HepG2 (cell line): ENCODE measurements around the gene ADCYAP1R1. TPM values are rescaled to one million over a fixed set of nuclear protein-coding genes. Genes with fewer than 3 reads are reported as not detected.

ENCODE experiments used
- ATAC-seq: fragments of 200-7000 bp; cut with Tn5 transposase; 3 replicates; pipeline ENCODE4 v1.9.1; 2020; ENCODE audit warnings: mild to moderate bottlenecking, moderate library complexity
- BruUV-seq: library from RNA; stranded (reverse); fragments of 400-500 nt; replicated peaks from 2 replicates; lab custom pipeline; 2021; lab: Mats Ljungman, UMichigan
- CTCF ChIA-PET: fragments of 300-600 bp; formaldehyde crosslinking; extraction: SDS; loops from one replicate; lab custom pipeline; 2021; ENCODE audit warnings: low total read pairs, inconsistent platforms, low intra/inter-chr PET ratio; lab: Yijun Ruan, JAX
- POLR2A ChIA-PET: fragments of 350-600 bp; sonication (Branson Sonifier 250); formaldehyde crosslinking; loops from one replicate; lab custom pipeline; 2020; ENCODE audit warnings: antibody characterized with exemption, inconsistent platforms; lab: Yijun Ruan, JAX
- DNase-seq: peaks from one replicate; pipeline ENCODE4 v3.0.0-alpha.2; 2015; ENCODE audit warnings: low spot score
- FAIRE-seq: peaks from 3 replicates; lab custom pipeline; 2011; peaks lifted over from hg19 to GRCh38; lab: Jason Lieb, UNC
- H2AFZ ChIP-seq: one replicate; pipeline ENCODE4 v1.6.1; 2011; ENCODE audit warnings: low read length, inconsistent platforms
- H3K27ac ChIP-seq: fragments of 300-600 bp; 3 replicates; pipeline ENCODE4 v1.8.0; 2011; ENCODE audit warnings: mixed run types, mild to moderate bottlenecking, mixed read lengths, low read length, inconsistent platforms; ENCODE audit not compliant: insufficient read depth; ENCODE audit errors: extremely low read length
- H3K27me3 ChIP-seq, 2 experiments: fragments of 200-600 bp in 1 of 2; 2 replicates in 1 of 2; 3 replicates in 1 of 2; pipeline versions ENCODE4 v1.6.0 to v1.8.0; 2011; ENCODE audit warnings: low read length in 2 of 2, mild to moderate bottlenecking in 2 of 2, moderate library complexity in 2 of 2, inconsistent platforms in 1 of 2; ENCODE audit not compliant: insufficient read depth in 2 of 2, control insufficient read depth in 1 of 2
- H3K36me3 ChIP-seq, 2 experiments: fragments of 200-600 bp in 1 of 2; replicated peaks in 1 of 2; 2 replicates in 1 of 2; 3 replicates in 1 of 2; pipeline versions ENCODE4 v1.5.1 to v1.8.0; 2011; ENCODE audit warnings: low read length in 2 of 2, inconsistent platforms in 1 of 2; ENCODE audit not compliant: insufficient read depth in 2 of 2, control insufficient read depth in 1 of 2
- H3K4me1 ChIP-seq: 2 replicates; pipeline ENCODE4 v1.5.1; 2012; ENCODE audit warnings: low read length, inconsistent platforms; ENCODE audit not compliant: insufficient read depth
- H3K4me2 ChIP-seq: 2 replicates; pipeline ENCODE4 v1.6.0; 2011; ENCODE audit warnings: low read depth, low read length, inconsistent platforms
- H3K4me3 ChIP-seq, 3 experiments: fragments of 200-600 bp in 1 of 3; sonication (generic), shearing (Covaris generic) in 1 of 3; replicated peaks in 1 of 3; 2 replicates each; pipeline ENCODE4 v1.5.1; 2011 to 2016; ENCODE audit warnings: low read length in 3 of 3, inconsistent platforms in 2 of 3, low read depth in 2 of 3, mild to moderate bottlenecking in 2 of 3, control low read depth in 1 of 3, mixed read lengths in 1 of 3; ENCODE audit not compliant: insufficient read depth in 1 of 3
- H3K79me2 ChIP-seq: one replicate; pipeline ENCODE4 v1.6.1; 2011; ENCODE audit warnings: low read length, inconsistent platforms; ENCODE audit not compliant: insufficient read depth
- H3K9ac ChIP-seq: 2 replicates; pipeline ENCODE4 v1.6.0; 2011; ENCODE audit warnings: mild to moderate bottlenecking, low read depth, low read length, inconsistent platforms; ENCODE audit not compliant: insufficient read depth
- H3K9me3 ChIP-seq: 2 replicates; pipeline ENCODE4 v1.5.1; 2012; ENCODE audit warnings: mild to moderate bottlenecking, low read length
- H4K20me1 ChIP-seq: 2 replicates; pipeline ENCODE4 v1.6.0; 2011; ENCODE audit warnings: inconsistent platforms, mild to moderate bottlenecking, low read length, moderate library complexity; ENCODE audit not compliant: insufficient read depth
- CCDC6 ChIP-seq: sonication (generic); formaldehyde crosslinking; IDR thresholded peaks from 2 replicates; pipeline ENCODE4 v1.8.1; 2022; ENCODE audit warnings: mild to moderate bottlenecking, missing genetic modification reagents, moderate library complexity
- CTCF ChIP-seq: sonication (generic); formaldehyde crosslinking; IDR thresholded peaks from 2 replicates; pipeline ENCODE4 v1.5.0; 2020; ENCODE audit warnings: mild to moderate bottlenecking, missing genetic modification reagents, moderate library complexity
- NKX3-1 ChIP-seq: sonication (generic); formaldehyde crosslinking; IDR thresholded peaks from 2 replicates; pipeline ENCODE4 v1.5.0; 2020; ENCODE audit warnings: missing genetic modification reagents
- RAD21 ChIP-seq: fragments of 450-650 bp; formaldehyde crosslinking; IDR thresholded peaks from 2 replicates; pipeline ENCODE4 v1.5.0; 2020; ENCODE audit warnings: mild to moderate bottlenecking
- SALL1 ChIP-seq: sonication (generic); formaldehyde crosslinking; IDR thresholded peaks from 2 replicates; pipeline ENCODE4 v1.8.0; 2022; ENCODE audit warnings: mild to moderate bottlenecking, missing genetic modification reagents
- SMC3 ChIP-seq: IDR thresholded peaks from 2 replicates; pipeline ENCODE4 v1.6.1; 2011; ENCODE audit warnings: low read length, improper control_type of control experiment
- STAG1 ChIP-seq: sonication (generic); formaldehyde crosslinking; IDR thresholded peaks from 2 replicates; pipeline ENCODE4 v1.4.0; 2020; ENCODE audit warnings: missing genetic modification reagents
- TRIM22 ChIP-seq: fragments of 450-650 bp; IDR thresholded peaks from 2 replicates; pipeline ENCODE4 v1.6.1; 2017
- XRCC5 ChIP-seq: fragments of 200-400 bp; formaldehyde crosslinking; optimal IDR thresholded peaks from 2 replicates; pipeline ENCODE3; 2017; ENCODE audit warnings: mild to moderate bottlenecking, low read length
- ZBTB20 ChIP-seq: sonication (generic); formaldehyde crosslinking; IDR thresholded peaks from 2 replicates; pipeline ENCODE4 v1.8.1; 2023; ENCODE audit warnings: missing genetic modification reagents, low read depth, mild to moderate bottlenecking, borderline replicate concordance
- ZBTB44 ChIP-seq: sonication (generic); formaldehyde crosslinking; IDR thresholded peaks from 2 replicates; pipeline ENCODE4 v1.4.0; 2020; ENCODE audit warnings: missing genetic modification reagents
- ZFAT ChIP-seq: sonication (generic); formaldehyde crosslinking; conservative IDR thresholded peaks from 2 replicates; pipeline ENCODE4 v1.8.1; 2023; ENCODE audit warnings: missing genetic modification reagents, inconsistent platforms
- ZNF501 ChIP-seq: sonication (generic); formaldehyde crosslinking; IDR thresholded peaks from 2 replicates; pipeline ENCODE4 v1.5.1; 2020; ENCODE audit warnings: mild to moderate bottlenecking, moderate library complexity, missing genetic modification reagents
- ZSCAN25 ChIP-seq: sonication (generic); formaldehyde crosslinking; IDR thresholded peaks from 2 replicates; pipeline ENCODE4 v1.8.0; 2022; ENCODE audit warnings: mild to moderate bottlenecking, missing genetic modification reagents
- WGBS: methylation state at CpG from one replicate; pipeline ENCODE4 v1.1.6; 2017; ENCODE audit warnings: low lambda C conversion rate; 5-methylcytosine and 5-hydroxymethylcytosine counted together
- in situ Hi-C: cut with HindIII; loops from 2 replicates; pipeline ENCODE4 v1.10.0; 2017; ENCODE audit warnings: low pct_unique_long_range_greater_than_20kb; ENCODE audit not compliant: extremely low pct_ligation_motif_present
- intact Hi-C: fragments of 100-400 bp; cut with micrococcal nuclease; formaldehyde crosslinking; loops from one replicate; pipeline ENCODE4 v1.10.0; 2022; ENCODE audit not compliant: unreplicated experiment
- polyA plus RNA-seq, 8 experiments: library from polyadenylated mRNA; depleted of rRNA in 3 of 8; stranded (reverse) in 7 of 8; unstranded in 1 of 8; fragments of >200 nt; fragmentation: Illumina TruSeq in 4 of 8; extraction: Trizol in 4 of 8; gene quantifications; 2 replicates each; pipeline versions ENCODE4 v1.2.1 to v1.2.3, GENCODE V29; 2011 to 2016; ENCODE audit warnings: low read depth in 4 of 8, missing spikeins in 1 of 8, mixed read lengths in 1 of 8; ENCODE audit not compliant: insufficient read depth in 1 of 8
- total RNA-seq, 5 experiments: library from RNA; depleted of rRNA; stranded (reverse); fragments of >200 nt; fragmentation: Illumina TruSeq; extraction: Trizol; gene quantifications; 2 replicates each; pipeline ENCODE4 v1.2.3, GENCODE V29; 2016; ENCODE audit warnings: low read depth in 1 of 5

Gene ADCYAP1R1
- total and polyA plus RNA-seq, 2 of the 13 experiments (the other 11 are each of a cell fraction or from before 2014, with no cell fraction given), result not detected

- intact Hi-C loops, result loop anchor here (1.0 to 5.0 kb wide), 3 partner anchors 353 to 603 kb away; no protein-coding TSS in a partner anchor
- TF ChIP-seq ZSCAN25 (CRISPR knock-in tag), result no peak
- TF ChIP-seq SMC3, result peak; percentile 53
- no peak for TF ChIP-seq ZBTB20 (CRISPR knock-in tag)
- peak; percentile 90 for TF ChIP-seq CTCF (CRISPR knock-in tag)
- peak; percentile 52 for TF ChIP-seq XRCC5
- no peak for TF ChIP-seq NKX3-1
- TF ChIP-seq ZFAT (CRISPR knock-in tag), result no peak
- TF ChIP-seq STAG1, result peak; percentile 80
- no peak for TF ChIP-seq CCDC6 (CRISPR knock-in tag)
- TF ChIP-seq ZNF501 (CRISPR knock-in tag), result peak; percentile 53; the same call in 1 of the 2 replicates
- TF ChIP-seq RAD21 (CRISPR knock-in tag), result peak; percentile 26; the same call in 1 of the 2 replicates
- no peak for TF ChIP-seq ZBTB44 (CRISPR knock-in tag)
- TF ChIP-seq SALL1 (CRISPR knock-in tag), result no peak; the same call in 1 of the 2 replicates
- TF ChIP-seq TRIM22, result no peak
- Histone ChIP-seq H3K4me2 (0 out of 2 replicates have a peak overlapping the region, but pooled peaks have one; percentile 10), H3K4me3 (no peak overlapping the region), H4K20me1 (no peaks in the 10 kb centered on the region), H2AFZ (no peak overlapping the region), H3K36me3 (no peaks in the 10 kb centered on the region), H3K27ac (no peak overlapping the region), H3K79me2 (no peaks in the 10 kb centered on the region), H3K27me3 (no peaks in the 10 kb centered on the region; a peak in 1 of 5 replicates), H3K4me1 (no peaks in the 10 kb centered on the region), H3K9me3 (no peaks in the 10 kb centered on the region), H3K9ac (no peak overlapping the region)
- FAIRE-seq (peak; percentile 67), ATAC-seq (peak; percentile 100), DNase-seq (peak; percentile 58)
- 15% methylated on average over 29 of the region's 31 CpGs for WGBS
- BruUV-seq, result no TSS peak
- in situ Hi-C loops, result loop anchor here (10.0 kb wide), 1 partner anchor 600 kb away; no protein-coding TSS in a partner anchor
- ChIA-PET POLR2A (no interaction called here), CTCF (interaction anchor here (0.7 to 2.3 kb wide), 2 partner anchors 354 to 601 kb away, joined by 3 to 11 read pairs; no protein-coding TSS in a partner anchor)
Measured at GRCh38 chr7:31134246-31135188, 82.4 kb downstream of the ADCYAP1R1 start.
